ENCODE measurements around the gene B3GLCT. TPM values are rescaled to one million over a fixed set of nuclear protein-coding genes. Genes with fewer than 3 reads are reported as not detected.

Gene B3GLCT
- total and polyA plus RNA-seq, 2 of the 13 experiments (the other 11 are each of a cell fraction or from before 2014, with no cell fraction given): 2.0 to 7.1 TPM

DNA sequence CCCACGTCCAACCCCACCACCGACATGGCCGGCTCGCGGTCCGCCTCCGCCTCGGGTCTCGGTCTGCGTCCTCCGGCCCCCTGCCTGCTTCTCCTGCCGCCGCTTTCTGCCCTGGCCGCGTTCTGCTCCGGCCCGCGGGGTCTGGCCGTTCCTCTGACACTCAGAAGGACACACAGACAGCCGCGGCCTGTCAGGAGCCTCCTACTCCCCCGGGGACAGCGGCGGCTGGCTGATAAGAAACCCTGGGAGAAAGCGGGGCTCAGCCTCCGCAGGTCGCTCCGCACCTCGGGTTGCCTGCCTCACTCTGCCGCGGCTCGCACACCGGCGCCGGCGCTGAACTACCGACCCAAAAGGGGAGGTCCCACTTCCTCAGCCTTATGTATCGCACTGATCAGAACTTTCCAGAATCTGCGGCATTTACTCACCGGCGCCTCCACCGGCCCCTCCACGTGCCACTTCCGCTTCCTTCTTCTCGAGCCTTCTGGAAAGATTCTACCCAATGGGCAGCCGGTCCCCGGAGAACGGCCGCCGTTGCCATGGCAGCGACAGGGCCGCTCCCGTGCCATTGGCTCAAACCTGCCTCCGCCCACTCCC, 38.1 kb upstream of the B3GLCT start, which contains the start of gene HSPH1 (continued):
- TF ChIP-seq PAXIP1 (CRISPR knock-in tag; conservative IDR thresholded peaks at IDR 0.05): peak; percentile 19
- no peak for TF ChIP-seq ZSCAN22 (CRISPR knock-in tag; IDR thresholded peaks at IDR 0.05)
- peak; percentile 83 for TF ChIP-seq SP2 (CRISPR knock-in tag; IDR thresholded peaks at IDR 0.05)
- TF ChIP-seq ZSCAN12 (CRISPR knock-in tag; IDR thresholded peaks at IDR 0.05): no peak
- peak; percentile 49; the same call in 1 of the 2 replicates for TF ChIP-seq ZFP37 (CRISPR knock-in tag; IDR thresholded peaks at IDR 0.05; ENCODE audit: borderline replicate concordance)
- TF ChIP-seq ZNF17 (CRISPR knock-in tag; IDR thresholded peaks at IDR 0.05): no peak
- TF ChIP-seq ZNF263 (CRISPR knock-in tag; IDR thresholded peaks at IDR 0.05): peak; percentile 66
- TF ChIP-seq, protein P1, sequence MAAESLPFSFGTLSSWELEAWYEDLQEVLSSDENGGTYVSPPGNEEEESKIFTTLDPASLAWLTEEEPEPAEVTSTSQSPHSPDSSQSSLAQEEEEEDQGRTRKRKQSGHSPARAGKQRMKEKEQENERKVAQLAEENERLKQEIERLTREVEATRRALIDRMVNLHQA (CRISPR knock-in tag; IDR thresholded peaks at IDR 0.05): no peak
- TF ChIP-seq ZFY (CRISPR knock-in tag; IDR thresholded peaks at IDR 0.05): peak; percentile 81
- peak; percentile 88; the same call in 1 of the 2 replicates for TF ChIP-seq NFKB2 (CRISPR knock-in tag; IDR thresholded peaks at IDR 0.05; ENCODE audit: borderline replicate concordance)
- TF ChIP-seq BHLHE40 (IDR thresholded peaks at IDR 0.05; ENCODE audit: low read length): peak; percentile 92
- no peak for TF ChIP-seq GLMP (CRISPR knock-in tag; IDR thresholded peaks at IDR 0.05; ENCODE audit: borderline replicate concordance)
- peak; percentile 67 for TF ChIP-seq KMT2B (CRISPR knock-in tag; IDR thresholded peaks at IDR 0.05)
- TF ChIP-seq, protein P2, sequence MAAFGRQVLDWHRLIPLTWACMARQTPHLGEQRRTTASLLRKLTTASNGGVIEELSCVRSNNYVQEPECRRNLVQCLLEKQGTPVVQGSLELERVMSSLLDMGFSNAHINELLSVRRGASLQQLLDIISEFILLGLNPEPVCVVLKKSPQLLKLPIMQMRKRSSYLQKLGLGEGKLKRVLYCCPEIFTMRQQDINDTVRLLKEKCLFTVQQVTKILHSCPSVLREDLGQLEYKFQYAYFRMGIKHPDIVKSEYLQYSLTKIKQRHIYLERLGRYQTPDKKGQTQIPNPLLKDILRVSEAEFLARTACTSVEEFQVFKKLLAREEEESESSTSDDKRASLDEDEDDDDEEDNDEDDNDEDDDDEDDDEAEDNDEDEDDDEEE (CRISPR knock-in tag; IDR thresholded peaks at IDR 0.05): 0 out of 2 replicates have a peak, but pooled peaks have one; percentile 7
- 0 out of 2 replicates have a peak, but pooled peaks have one; percentile 53 for TF ChIP-seq HOXD1 (CRISPR knock-in tag; IDR thresholded peaks at IDR 0.05)
- peak; percentile 83; the same call in 1 of the 2 replicates for TF ChIP-seq ZNF234 (CRISPR knock-in tag; conservative IDR thresholded peaks at IDR 0.05)
- peak; percentile 78 for TF ChIP-seq ZBTB25 (CRISPR knock-in tag; IDR thresholded peaks at IDR 0.05)
- TF ChIP-seq ZNF781 (CRISPR knock-in tag; IDR thresholded peaks at IDR 0.05; ENCODE audit: borderline replicate concordance, not compliant biosample characterization): peak; percentile 40
- TF ChIP-seq ZNF558 (CRISPR knock-in tag; IDR thresholded peaks at IDR 0.05; ENCODE audit: borderline replicate concordance): peak; percentile 52; the same call in 1 of the 2 replicates
- peak; percentile 79 for TF ChIP-seq ZFX (CRISPR knock-in tag; IDR thresholded peaks at IDR 0.05; ENCODE audit: low read depth)
- peak; percentile 46; the same call in 1 of the 2 replicates for TF ChIP-seq ZNF563 (CRISPR knock-in tag; IDR thresholded peaks at IDR 0.05)
- peak; percentile 29; the same call in 1 of the 2 replicates for TF ChIP-seq SALL1 (CRISPR knock-in tag; IDR thresholded peaks at IDR 0.05)
- peak; percentile 75 for TF ChIP-seq ZMYM4 (CRISPR knock-in tag; IDR thresholded peaks at IDR 0.05)
